B cell (primary cell): ENCODE measurements around the gene COASY. TPM values are rescaled to one million over a fixed set of nuclear protein-coding genes. Genes with fewer than 3 reads are reported as not detected.

ENCODE experiments used
- ATAC-seq: fragments of 200-7000 bp; cut with Tn5 transposase; one replicate; pipeline ENCODE4 v1.10.0; 2021; ENCODE audit warnings: low read depth, mild to moderate bottlenecking, moderate number of reproducible peaks, moderate library complexity
- CTCF ChIA-PET: fragments of 350-600 bp; sonication (Branson Sonifier 250); formaldehyde crosslinking; loops from one replicate; lab custom pipeline; 2021; ENCODE audit warnings: antibody characterized with exemption, inconsistent platforms; lab: Charles Lee
- POLR2A ChIA-PET: fragments of 350-600 bp; sonication (Branson Sonifier 250); formaldehyde crosslinking; loops from one replicate; lab custom pipeline; 2021; ENCODE audit warnings: antibody characterized with exemption; lab: Charles Lee
- DNase-seq: peaks from one replicate; pipeline ENCODE4 v3.0.0; 2013
- H2AFZ ChIP-seq: 2 replicates; pipeline ENCODE4 v1.6.1; 2012; ENCODE audit warnings: mild to moderate bottlenecking, low read depth, low read length; ENCODE audit not compliant: insufficient read depth, poor library complexity, severe bottlenecking
- H3K27ac ChIP-seq, 2 donors: 1 replicate in 1 of 2; 2 replicates in 1 of 2; pipeline ENCODE4 v1.5.1; 2012 to 2013; ENCODE audit warnings: low read length in 2 of 2, mild to moderate bottlenecking in 2 of 2, moderate library complexity in 1 of 2
- H3K27me3 ChIP-seq, 4 experiments: fragments of 200-600 bp in 1 of 4; sonication (generic) in 1 of 4; replicated peaks in 1 of 4; 1 replicate in 2 of 4; 2 replicates in 2 of 4; pipeline versions ENCODE4 v1.6.1 to v1.7.0; 2013 to 2016; ENCODE audit warnings: low read length in 3 of 4, mild to moderate bottlenecking in 2 of 4, mixed read lengths in 1 of 4, moderate library complexity in 1 of 4; ENCODE audit not compliant: insufficient read depth in 4 of 4, control insufficient read depth in 3 of 4; ENCODE audit errors: control extremely low read depth in 1 of 4
- H3K36me3 ChIP-seq, 2 experiments: replicated peaks in 1 of 2; 1 replicate in 1 of 2; 2 replicates in 1 of 2; pipeline versions ENCODE4 v1.6.1 to v1.7.1; 2013; ENCODE audit warnings: low read length in 1 of 2; ENCODE audit not compliant: insufficient read depth in 2 of 2, control insufficient read depth in 1 of 2; ENCODE audit errors: control extremely low read depth in 1 of 2, extremely low read depth in 1 of 2
- H3K4me1 ChIP-seq, 2 donors: fragments of 200-600 bp in 1 of 2; sonication (generic) in 1 of 2; 1 replicate in 1 of 2; 2 replicates in 1 of 2; pipeline versions ENCODE4 v1.5.1 to v1.6.1; 2013 to 2017; ENCODE audit warnings: low read length in 2 of 2; ENCODE audit not compliant: control insufficient read depth in 2 of 2, insufficient read depth in 2 of 2
- H3K4me2 ChIP-seq: replicated peaks from 2 replicates; pipeline ENCODE3; 2012; ENCODE audit warnings: mild to moderate bottlenecking, low read depth, low read length; ENCODE audit not compliant: poor library complexity, severe bottlenecking
- H3K4me3 ChIP-seq, 5 experiments: fragments of 200-600 bp in 1 of 5; sonication (generic) in 1 of 5; 1 replicate in 3 of 5; 2 replicates in 2 of 5; pipeline versions ENCODE4 v1.5.1 to v1.7.0; 2011 to 2016; ENCODE audit warnings: low read length in 4 of 5, mild to moderate bottlenecking in 4 of 5, low read depth in 2 of 5, control low read depth in 1 of 5, moderate library complexity in 1 of 5; ENCODE audit not compliant: insufficient read depth in 1 of 5; ENCODE audit errors: control extremely low read depth in 1 of 5, extremely low read depth in 1 of 5
- H3K79me2 ChIP-seq: fragments of 200-600 bp; sonication (generic); one replicate; pipeline ENCODE4 v1.6.0; 2016; ENCODE audit warnings: low read length; ENCODE audit not compliant: control insufficient read depth, insufficient read depth
- H3K9ac ChIP-seq: fragments of 200-600 bp; sonication (generic); 2 replicates; pipeline ENCODE4 v1.6.1; 2017; ENCODE audit warnings: mild to moderate bottlenecking, low read length, moderate library complexity
- H3K9me3 ChIP-seq, 3 donors: one replicate each; pipeline versions ENCODE4 v1.6.1 to v1.7.1; 2013; ENCODE audit warnings: low read length in 2 of 3; ENCODE audit not compliant: control insufficient read depth in 2 of 3, insufficient read depth in 1 of 3; ENCODE audit errors: control extremely low read depth in 1 of 3
- H4K20me1 ChIP-seq: 2 replicates; pipeline ENCODE4 v1.6.0; 2012; ENCODE audit warnings: mild to moderate bottlenecking, low read length; ENCODE audit not compliant: insufficient read depth, control insufficient read depth, poor library complexity, severe bottlenecking
- H3K27ac Mint-ChIP-seq: one replicate; pipeline ENCODE4 v1.8.0; 2021; ENCODE audit warnings: mixed read lengths
- H3K27me3 Mint-ChIP-seq: one replicate; pipeline ENCODE4 v1.8.0; 2021; ENCODE audit warnings: mixed read lengths
- H3K4me1 Mint-ChIP-seq: one replicate; pipeline ENCODE4 v1.8.0; 2021; ENCODE audit warnings: mixed read lengths
- H3K4me3 Mint-ChIP-seq: one replicate; pipeline ENCODE4 v1.8.0; 2021; ENCODE audit warnings: mixed read lengths
- H3K9me3 Mint-ChIP-seq: one replicate; pipeline ENCODE4 v1.8.0; 2022; ENCODE audit warnings: mixed read lengths; ENCODE audit not compliant: insufficient read depth
- CTCF ChIP-seq: fragments of 200-600 bp; IDR thresholded peaks from one replicate; pipeline ENCODE4 v1.8.0; 2022; ENCODE audit warnings: antibody characterized with exemption, mild to moderate bottlenecking
- EZH2 ChIP-seq: IDR thresholded peaks from 2 replicates; pipeline ENCODE4 v1.6.1; 2012; ENCODE audit warnings: borderline replicate concordance, low read depth, mild to moderate bottlenecking, moderate library complexity, low read length; ENCODE audit not compliant: insufficient read depth, poor library complexity, severe bottlenecking
- WGBS: methylation state at CpG from one replicate; pipeline ENCODE4 v1.1.5; 2013; ENCODE audit warnings: missing lambda C conversion rate; ENCODE audit not compliant: insufficient coverage; 5-methylcytosine and 5-hydroxymethylcytosine counted together
- intact Hi-C: fragments of 100-400 bp; cut with micrococcal nuclease; formaldehyde crosslinking; loops from one replicate; pipeline ENCODE4 v1.10.0; 2022
- polyA plus RNA-seq: library from polyadenylated mRNA; depleted of rRNA; stranded (reverse); fragments of >200 nt; gene quantifications from 2 replicates; pipeline ENCODE4 v1.2.3, GENCODE V29; 2012
- total RNA-seq, 2 donors: library from RNA; stranded (reverse); fragments of 120-200 nt in 1 of 2; gene quantifications; 1 replicate in 1 of 2; 2 replicates in 1 of 2; pipeline versions ENCODE4 v1.2.3 to v1.2.4, GENCODE V29; 2013 to 2022

Gene COASY
- total and polyA plus RNA-seq, 2 donors (not counting 1 experiment from before 2014, with no cell fraction given), result 76.6 to 82.3 TPM

DNA sequence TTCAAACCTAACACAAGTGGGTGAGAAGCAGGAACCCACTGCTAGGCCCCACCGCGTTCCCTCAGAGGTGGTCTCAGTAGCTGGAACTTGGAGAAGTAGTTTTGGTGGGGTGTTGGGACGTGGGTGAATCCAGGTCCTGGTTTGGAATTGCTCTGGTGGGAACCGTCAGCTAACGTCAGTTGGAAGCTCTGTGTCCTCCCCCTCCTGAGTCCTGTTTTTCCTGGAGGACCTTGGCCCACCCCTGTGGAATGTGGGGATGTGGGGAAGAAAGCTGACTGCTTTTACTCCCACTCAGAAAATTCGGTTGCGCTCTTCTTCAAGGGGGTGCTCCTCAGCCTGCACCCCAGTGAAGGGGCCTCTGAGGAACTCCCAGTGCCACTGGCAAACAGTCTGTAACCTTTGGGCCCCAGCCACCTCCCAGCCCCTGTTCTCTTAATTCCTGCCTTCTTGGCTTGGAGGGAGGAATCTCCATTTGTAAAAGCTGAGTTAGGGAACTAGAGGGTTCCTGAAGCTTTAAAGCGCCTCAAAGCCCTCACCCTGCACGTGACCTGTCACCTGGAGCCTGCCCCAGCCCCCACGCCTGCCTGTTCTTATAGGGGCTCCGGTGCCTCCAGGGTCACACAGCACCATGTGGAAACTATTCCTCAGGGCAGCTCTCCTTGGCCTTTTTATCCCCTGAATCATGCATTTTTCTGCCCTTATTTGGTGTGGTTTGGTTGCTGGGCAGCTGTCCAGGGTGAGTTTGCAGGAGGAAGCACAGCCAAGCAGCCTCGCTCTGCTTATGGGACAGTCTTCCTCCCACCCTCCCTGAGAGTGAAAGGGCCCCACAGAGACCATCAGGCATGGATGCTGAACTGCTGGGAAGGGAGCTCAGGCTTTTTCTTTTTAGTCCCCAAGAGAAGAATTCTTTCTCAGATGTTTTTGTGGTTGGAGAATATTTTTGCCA is 42.1 kb upstream of the COASY start:
- CTCF ChIA-PET, result interaction anchor here (0.7 to 5.7 kb wide), 19 partner anchors 7 to 198 kb away, joined by 3 to 70 read pairs (median 4); no protein-coding TSS in a partner anchor
- POLR2A ChIA-PET, result no interaction called here

More for the DNA sequence above, 42.1 kb upstream of the COASY start:
- H3K4me2 ChIP-seq, result no peak overlapping the region
- no peak overlapping the region for H3K27ac Mint-ChIP-seq
- H4K20me1 ChIP-seq, result no peaks in the 10 kb centered on the region
- H3K4me3 Mint-ChIP-seq, result no peak overlapping the region
- H3K79me2 ChIP-seq, result no peaks in the 10 kb centered on the region
- H2AFZ ChIP-seq, result no peak overlapping the region
- no peaks in the 10 kb centered on the region for H3K27me3 Mint-ChIP-seq
- H3K4me1 Mint-ChIP-seq, result peaks cover 5% of the 10 kb centered on the region
- no peak for DNase-seq
- no peak overlapping the region for H3K4me3 ChIP-seq
- WGBS, result 87% methylated on average over 9 of the region's 12 CpGs
- no peaks in the 10 kb centered on the region for H3K9me3 Mint-ChIP-seq
- peaks cover 0 to 48% of the 10 kb centered on the region in 2 experiments for H3K36me3 ChIP-seq
- H3K4me1 ChIP-seq, result peaks cover 0 to 7% of the 10 kb centered on the region in 2 donors
- no peak overlapping the region for H3K27ac ChIP-seq
- H3K27me3 ChIP-seq, result no peaks in the 10 kb centered on the region
- no peak for ATAC-seq
- no peak for TF ChIP-seq CTCF
- no peak for TF ChIP-seq EZH2
- H3K9me3 ChIP-seq, result no peaks in the 10 kb centered on the region
- H3K9ac ChIP-seq, result no peak overlapping the region
- intact Hi-C loops, result loop anchor here (5.0 kb wide), 1 partner anchor 113 kb away; no protein-coding TSS in a partner anchor
